SK-N-SH treated with all-trans-retinoic acid at 6 μM for 48 hours (cell line): ENCODE measurements around the gene SORCS2.

ENCODE experiments used
- ATAC-seq: fragments of 200-7000 bp; cut with Tn5 transposase; 3 replicates; pipeline ENCODE4 v1.9.1; 2020; ENCODE audit warnings: mild to moderate bottlenecking, moderate library complexity
- ARNTL ChIP-seq: fragments of 450-650 bp; formaldehyde crosslinking; IDR thresholded peaks from 2 replicates; pipeline ENCODE4 v1.5.0; 2020; ENCODE audit warnings: low read depth, mild to moderate bottlenecking, moderate library complexity, borderline replicate concordance
- BACH2 ChIP-seq: fragments of 250-450 bp; sonication (Bioruptor Pico); IDR thresholded peaks from 2 replicates; pipeline ENCODE4 v1.9.0; 2021; ENCODE audit warnings: mild to moderate bottlenecking, borderline replicate concordance
- CSDC2 ChIP-seq: fragments of 250-450 bp; sonication (Bioruptor Pico); IDR thresholded peaks from 2 replicates; pipeline ENCODE4 v1.5.0; 2020; ENCODE audit warnings: mild to moderate bottlenecking, moderate library complexity
- CSRNP3 ChIP-seq: fragments of 250-450 bp; sonication (Bioruptor Pico); IDR thresholded peaks from 2 replicates; pipeline ENCODE4 v1.5.1; 2021; ENCODE audit warnings: mild to moderate bottlenecking, moderate library complexity
- ESRRG ChIP-seq: fragments of 250-450 bp; sonication (Bioruptor Pico); IDR thresholded peaks from 2 replicates; pipeline ENCODE4 v1.6.1; 2021; ENCODE audit warnings: mild to moderate bottlenecking
- GLIS3 ChIP-seq: fragments of 250-450 bp; sonication (Bioruptor Pico); IDR thresholded peaks from 2 replicates; pipeline ENCODE4 v1.5.0; 2020; ENCODE audit warnings: mild to moderate bottlenecking, moderate library complexity
- ISL1 ChIP-seq: fragments of 250-450 bp; sonication (Bioruptor Pico); IDR thresholded peaks from 2 replicates; pipeline ENCODE4 v2.1.2; 2022; ENCODE audit warnings: mild to moderate bottlenecking, moderate library complexity
- OSR1 ChIP-seq: fragments of 250-450 bp; sonication (Bioruptor Pico); IDR thresholded peaks from 2 replicates; pipeline ENCODE4 v1.8.0; 2022; ENCODE audit warnings: moderate library complexity, mild to moderate bottlenecking, inconsistent platforms
- PATZ1 ChIP-seq: fragments of 250-450 bp; sonication (Bioruptor Pico); IDR thresholded peaks from 2 replicates; pipeline ENCODE4 v1.8.0; 2020; ENCODE audit warnings: mild to moderate bottlenecking, moderate library complexity, borderline replicate concordance
- PPARA ChIP-seq: fragments of 250-450 bp; sonication (Bioruptor Pico); IDR thresholded peaks from 2 replicates; pipeline ENCODE4 v1.5.0; 2020; ENCODE audit warnings: mild to moderate bottlenecking, borderline replicate concordance
- RARB ChIP-seq: fragments of 250-450 bp; sonication (Bioruptor Pico); IDR thresholded peaks from 2 replicates; pipeline ENCODE4 v1.8.0; 2021; ENCODE audit warnings: mild to moderate bottlenecking, moderate library complexity
- SNAI2 ChIP-seq: fragments of 250-450 bp; sonication (Bioruptor Pico); IDR thresholded peaks from 2 replicates; pipeline ENCODE4 v1.5.0; 2020; ENCODE audit warnings: mild to moderate bottlenecking, moderate library complexity
- TCF4 ChIP-seq: fragments of 250-450 bp; sonication (Bioruptor Pico); IDR thresholded peaks from 2 replicates; pipeline ENCODE4 v1.8.0; 2021; ENCODE audit warnings: mild to moderate bottlenecking, moderate library complexity, borderline replicate concordance
- TSHZ2 ChIP-seq: fragments of 250-450 bp; sonication (Bioruptor Pico); IDR thresholded peaks from 2 replicates; pipeline ENCODE4 v1.5.0; 2020; ENCODE audit warnings: mild to moderate bottlenecking, moderate library complexity
- ZC3H10 ChIP-seq: fragments of 250-450 bp; sonication (Bioruptor Pico); IDR thresholded peaks from 2 replicates; pipeline ENCODE4 v1.5.1; 2021; ENCODE audit warnings: mild to moderate bottlenecking, moderate library complexity
- ZFP3 ChIP-seq: fragments of 250-450 bp; sonication (Bioruptor Pico); IDR thresholded peaks from 2 replicates; pipeline ENCODE4 v1.5.0; 2020; ENCODE audit warnings: mild to moderate bottlenecking, moderate library complexity
- ZFP30 ChIP-seq: fragments of 450-650 bp; formaldehyde crosslinking; IDR thresholded peaks from 2 replicates; pipeline ENCODE4 v1.5.0; 2022; ENCODE audit warnings: mild to moderate bottlenecking, moderate library complexity
- ZNF565 ChIP-seq: fragments of 450-650 bp; formaldehyde crosslinking; conservative IDR thresholded peaks from 2 replicates; pipeline ENCODE4 v1.5.0; 2020; ENCODE audit warnings: low read depth, mild to moderate bottlenecking, moderate library complexity
- ZNF70 ChIP-seq: fragments of 450-650 bp; formaldehyde crosslinking; IDR thresholded peaks from 2 replicates; pipeline ENCODE4 v1.5.0; 2020; ENCODE audit warnings: mild to moderate bottlenecking, moderate library complexity
- ZNF8 ChIP-seq: fragments of 450-650 bp; formaldehyde crosslinking; IDR thresholded peaks from 2 replicates; pipeline ENCODE4 v1.5.0; 2020; ENCODE audit warnings: mild to moderate bottlenecking, moderate library complexity
- TF ChIP-seq, protein P1 (sequence below): fragments of 250-450 bp; sonication (Bioruptor Pico); IDR thresholded peaks from 2 replicates; pipeline ENCODE4 v1.8.0; 2021; ENCODE audit warnings: low read depth, mild to moderate bottlenecking, moderate library complexity, borderline replicate concordance
- TF ChIP-seq, protein P2 (sequence below): fragments of 250-450 bp; sonication (Bioruptor Pico); IDR thresholded peaks from 2 replicates; pipeline ENCODE4 v1.5.1; 2020; ENCODE audit warnings: low read depth, mild to moderate bottlenecking, moderate library complexity

Gene SORCS2

GRCh38 chr4:7624396-7624980 is 432.1 kb downstream of the SORCS2 start (continued):
- TF ChIP-seq, protein P1, sequence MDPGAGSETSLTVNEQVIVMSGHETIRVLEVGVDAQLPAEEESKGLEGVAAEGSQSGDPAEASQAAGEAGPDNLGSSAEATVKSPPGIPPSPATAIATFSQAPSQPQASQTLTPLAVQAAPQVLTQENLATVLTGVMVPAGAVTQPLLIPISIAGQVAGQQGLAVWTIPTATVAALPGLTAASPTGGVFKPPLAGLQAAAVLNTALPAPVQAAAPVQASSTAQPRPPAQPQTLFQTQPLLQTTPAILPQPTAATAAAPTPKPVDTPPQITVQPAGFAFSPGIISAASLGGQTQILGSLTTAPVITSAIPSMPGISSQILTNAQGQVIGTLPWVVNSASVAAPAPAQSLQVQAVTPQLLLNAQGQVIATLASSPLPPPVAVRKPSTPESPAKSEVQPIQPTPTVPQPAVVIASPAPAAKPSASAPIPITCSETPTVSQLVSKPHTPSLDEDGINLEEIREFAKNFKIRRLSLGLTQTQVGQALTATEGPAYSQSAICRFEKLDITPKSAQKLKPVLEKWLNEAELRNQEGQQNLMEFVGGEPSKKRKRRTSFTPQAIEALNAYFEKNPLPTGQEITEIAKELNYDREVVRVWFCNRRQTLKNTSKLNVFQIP (CRISPR knock-in tag): no peak
- no peak for TF ChIP-seq BACH2
- TF ChIP-seq RARB (CRISPR knock-in tag): no peak
- TF ChIP-seq CSDC2: no peak
- no peak for TF ChIP-seq ZFP3 (CRISPR knock-in tag)
- no peak for TF ChIP-seq PPARA (CRISPR knock-in tag)

GRCh38 chr4:7625071-7625470 is 432.7 kb downstream of the SORCS2 start:
- TF ChIP-seq ESRRG (CRISPR knock-in tag): no peak
- TF ChIP-seq, protein P2, sequence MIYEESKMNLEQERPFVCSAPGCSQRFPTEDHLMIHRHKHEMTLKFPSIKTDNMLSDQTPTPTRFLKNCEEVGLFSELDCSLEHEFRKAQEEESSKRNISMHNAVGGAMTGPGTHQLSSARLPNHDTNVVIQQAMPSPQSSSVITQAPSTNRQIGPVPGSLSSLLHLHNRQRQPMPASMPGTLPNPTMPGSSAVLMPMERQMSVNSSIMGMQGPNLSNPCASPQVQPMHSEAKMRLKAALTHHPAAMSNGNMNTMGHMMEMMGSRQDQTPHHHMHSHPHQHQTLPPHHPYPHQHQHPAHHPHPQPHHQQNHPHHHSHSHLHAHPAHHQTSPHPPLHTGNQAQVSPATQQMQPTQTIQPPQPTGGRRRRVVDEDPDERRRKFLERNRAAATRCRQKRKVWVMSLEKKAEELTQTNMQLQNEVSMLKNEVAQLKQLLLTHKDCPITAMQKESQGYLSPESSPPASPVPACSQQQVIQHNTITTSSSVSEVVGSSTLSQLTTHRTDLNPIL (CRISPR knock-in tag): no peak
- TF ChIP-seq TCF4: no peak
- no peak for TF ChIP-seq RARB (CRISPR knock-in tag)
- no peak for TF ChIP-seq PPARA (CRISPR knock-in tag)
- no peak for TF ChIP-seq SNAI2 (CRISPR knock-in tag)
- no peak for TF ChIP-seq ZFP30 (CRISPR knock-in tag)
- TF ChIP-seq CSDC2: no peak
- no peak for TF ChIP-seq ZNF70 (CRISPR knock-in tag)
- no peak for TF ChIP-seq ZC3H10 (CRISPR knock-in tag)
- no peak for TF ChIP-seq TSHZ2
- TF ChIP-seq ZNF8: no peak
- TF ChIP-seq, all 23 proteins: peak for 0
- ATAC-seq: peak; percentile 58

GRCh38 chr4:7626531-7626930 is 434.2 kb downstream of the SORCS2 start:
- no peak for TF ChIP-seq ZNF8
- TF ChIP-seq SNAI2 (CRISPR knock-in tag): no peak
- no peak for TF ChIP-seq BACH2
- TF ChIP-seq ZFP3 (CRISPR knock-in tag): no peak
- TF ChIP-seq PPARA (CRISPR knock-in tag): no peak
- TF ChIP-seq ISL1 (CRISPR knock-in tag): no peak
- TF ChIP-seq PATZ1 (CRISPR knock-in tag): no peak
- TF ChIP-seq ZNF70 (CRISPR knock-in tag): no peak
- no peak for TF ChIP-seq ESRRG (CRISPR knock-in tag)
- ATAC-seq: no peak

DNA sequence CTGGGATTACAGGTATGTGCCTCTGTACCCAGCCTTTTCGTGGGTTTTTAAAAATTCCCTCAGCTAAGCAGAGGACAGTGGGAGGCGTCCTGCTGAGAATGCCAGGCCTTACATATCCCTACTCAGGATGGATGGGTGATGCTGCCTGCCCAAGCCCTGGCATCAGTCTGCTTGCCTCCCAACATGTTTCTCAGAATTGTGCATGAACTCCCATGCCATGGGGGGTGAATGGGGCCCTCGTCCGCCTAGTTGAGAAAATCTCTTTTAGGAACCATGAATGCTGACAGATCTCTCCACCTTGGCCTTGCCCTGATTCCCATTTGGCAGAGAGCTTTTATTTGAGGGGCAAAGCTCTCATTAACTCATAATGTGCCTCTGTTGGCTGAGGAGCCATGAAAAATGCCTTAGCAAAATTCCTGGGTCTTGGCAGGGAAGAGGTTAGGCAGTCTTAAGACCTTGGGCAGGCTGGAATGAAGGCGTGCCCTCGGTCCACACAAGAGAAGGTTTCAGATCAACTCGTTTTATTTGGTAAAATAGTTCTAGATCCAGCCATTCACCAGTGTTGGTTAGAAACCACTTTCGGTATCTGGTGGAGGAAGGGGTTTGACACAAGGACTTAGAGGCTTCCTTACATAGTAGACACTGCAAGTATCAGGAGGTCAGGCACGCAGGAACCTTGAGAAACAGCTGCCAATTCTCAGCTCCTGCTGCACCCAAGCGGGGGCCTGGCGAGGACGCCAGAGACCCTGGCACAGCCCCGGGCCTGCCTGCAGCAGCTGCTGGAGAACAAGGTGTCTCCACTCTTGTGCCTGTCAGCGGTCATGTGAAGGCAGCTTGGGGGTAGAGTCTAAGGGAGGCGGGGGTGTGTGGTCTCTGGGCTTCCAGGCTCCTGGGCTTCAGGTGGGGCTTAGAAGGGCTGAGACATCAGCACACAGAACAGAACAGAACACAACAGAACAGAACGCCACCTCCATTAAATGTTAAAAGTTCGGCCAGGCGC is 435.2 kb downstream of the SORCS2 start:
- ATAC-seq: no peak
- TF ChIP-seq ESRRG (CRISPR knock-in tag) (no peak), TCF4 (no peak), CSDC2 (no peak), ARNTL (CRISPR knock-in tag) (no peak), ZFP3 (CRISPR knock-in tag) (no peak), OSR1 (CRISPR knock-in tag) (no peak), GLIS3 (CRISPR knock-in tag) (no peak), ZNF70 (CRISPR knock-in tag) (no peak), ZFP30 (CRISPR knock-in tag) (no peak), ZNF565 (no peak), SNAI2 (CRISPR knock-in tag) (no peak), BACH2 (no peak), CSRNP3 (CRISPR knock-in tag) (no peak), ZC3H10 (CRISPR knock-in tag) (no peak), PPARA (CRISPR knock-in tag) (no peak), RARB (CRISPR knock-in tag) (no peak), ISL1 (CRISPR knock-in tag) (no peak), ZNF8 (no peak)
